H1 (cell line): Measurements from ENCODE around the gene MYO1D. TPM values are rescaled to one million over a fixed set of nuclear protein-coding genes. Genes with fewer than 3 reads are reported as not detected.

Experiments
- CTCF ChIA-PET: fragments of 300-600 bp; sonication (Branson Sonifier 250); formaldehyde crosslinking; loops from one replicate; lab custom pipeline; 2021; ENCODE audit not compliant: partially characterized antibody; lab: Charles Lee
- POLR2A ChIA-PET: fragments of 300-600 bp; sonication (Branson Sonifier 250); formaldehyde crosslinking; loops from one replicate; lab custom pipeline; 2021; ENCODE audit warnings: inconsistent platforms; ENCODE audit not compliant: partially characterized antibody; lab: Charles Lee
- DNase-seq, 2 experiments: peaks; one replicate each; pipeline versions ENCODE4 v3.0.0 to v3.0.0-alpha.2; 2010 to 2022; ENCODE audit warnings: low spot score in 2 of 2, low read depth in 1 of 2, mixed read lengths in 1 of 2
- FAIRE-seq: peaks from 2 replicates; lab custom pipeline; 2011; peaks lifted over from hg19 to GRCh38; lab: Jason Lieb, UNC
- H2AFZ ChIP-seq: 2 replicates; pipeline ENCODE4 v1.8.1; 2012; ENCODE audit warnings: low read length, inconsistent platforms
- H2AK5ac ChIP-seq: 2 replicates; pipeline ENCODE4 v1.6.1; 2013; ENCODE audit warnings: low read depth, low read length
- H2BK120ac ChIP-seq: replicated peaks from 2 replicates; pipeline ENCODE3; 2013; ENCODE audit warnings: low read depth, low read length, inconsistent platforms
- H2BK12ac ChIP-seq: 2 replicates; pipeline ENCODE4 v1.6.1; 2013; ENCODE audit warnings: low read depth, low read length
- H2BK15ac ChIP-seq: 2 replicates; pipeline ENCODE4 v1.6.1; 2013; ENCODE audit warnings: low read length
- H2BK20ac ChIP-seq: 2 replicates; pipeline ENCODE4 v1.6.1; 2013; ENCODE audit warnings: low read length
- H2BK5ac ChIP-seq: 2 replicates; pipeline ENCODE4 v1.6.1; 2013; ENCODE audit warnings: low read depth, low read length
- H3K14ac ChIP-seq: 2 replicates; pipeline ENCODE4 v1.6.1; 2013; ENCODE audit warnings: inconsistent platforms; ENCODE audit not compliant: insufficient read length
- H3K18ac ChIP-seq: 2 replicates; pipeline ENCODE4 v1.6.1; 2013; ENCODE audit warnings: low read length; ENCODE audit errors: extremely low read depth
- H3K23ac ChIP-seq: 2 replicates; pipeline ENCODE4 v1.6.1; 2013; ENCODE audit warnings: inconsistent platforms; ENCODE audit not compliant: insufficient read length
- H3K23me2 ChIP-seq: 2 replicates; pipeline ENCODE4 v1.6.1; 2013; ENCODE audit warnings: low read depth, low read length
- H3K27ac ChIP-seq: 2 replicates; pipeline ENCODE4 v1.6.1; 2011; ENCODE audit warnings: low read depth, low read length, inconsistent platforms
- H3K27me3 ChIP-seq, 4 experiments: replicated peaks in 1 of 4; 1 replicate in 1 of 4; 2 replicates in 3 of 4; pipeline versions ENCODE4 v1.6.1 to v1.8.1; 2011 to 2013; ENCODE audit warnings: low read length in 3 of 4, mild to moderate bottlenecking in 3 of 4, inconsistent platforms in 2 of 4, mixed read lengths in 2 of 4, moderate library complexity in 1 of 4; ENCODE audit not compliant: control insufficient read depth in 3 of 4, insufficient read depth in 3 of 4; ENCODE audit errors: extremely low read depth in 1 of 4
- H3K36me3 ChIP-seq, 4 experiments: 2 replicates each; pipeline versions ENCODE4 v1.6.1 to v1.8.1; 2011 to 2013; ENCODE audit warnings: mild to moderate bottlenecking in 4 of 4, low read length in 3 of 4, moderate library complexity in 2 of 4, control low read depth in 1 of 4, inconsistent platforms in 1 of 4; ENCODE audit not compliant: insufficient read depth in 4 of 4, control insufficient read depth in 2 of 4
- H3K4ac ChIP-seq: replicated peaks from 2 replicates; pipeline ENCODE3; 2013; ENCODE audit warnings: low read length, low read depth, mixed read lengths, inconsistent platforms; ENCODE audit not compliant: insufficient read length
- H3K4me1 ChIP-seq, 4 experiments: replicated peaks in 1 of 4; 1 replicate in 1 of 4; 2 replicates in 3 of 4; pipeline versions ENCODE4 v1.6.1 to v1.8.1; 2011 to 2013; ENCODE audit warnings: low read length in 3 of 4, inconsistent platforms in 2 of 4, mixed read lengths in 1 of 4; ENCODE audit not compliant: insufficient read depth in 4 of 4, control insufficient read depth in 3 of 4
- H3K4me2 ChIP-seq, 2 experiments: 2 replicates each; pipeline versions ENCODE4 v1.6.1 to v1.8.1; 2011 to 2013; ENCODE audit warnings: low read depth in 2 of 2, low read length in 2 of 2, control low read depth in 1 of 2, inconsistent platforms in 1 of 2, mild to moderate bottlenecking in 1 of 2; ENCODE audit not compliant: insufficient read depth in 1 of 2
- H3K4me3 ChIP-seq, 4 experiments: fragments of 200-600, 300-600 bp in 1 of 4; sonication (generic), shearing (Covaris generic), sonication (Bioruptor Twin) in 1 of 4; 2 replicates each; pipeline versions ENCODE4 v1.5.1 to v1.8.1; 2011 to 2016; ENCODE audit warnings: low read length in 4 of 4, low read depth in 3 of 4, control low read depth in 2 of 4, inconsistent platforms in 2 of 4, mild to moderate bottlenecking in 2 of 4, mixed read lengths in 1 of 4, moderate library complexity in 1 of 4; ENCODE audit not compliant: insufficient read depth in 2 of 4; ENCODE audit errors: extremely low read depth in 1 of 4
- H3K56ac ChIP-seq: replicated peaks from 2 replicates; pipeline ENCODE3; 2013; ENCODE audit warnings: low read depth, mild to moderate bottlenecking, mixed read lengths, low read length, inconsistent platforms; ENCODE audit not compliant: insufficient read length
- H3K79me1 ChIP-seq: 2 replicates; pipeline ENCODE4 v1.6.1; 2013; ENCODE audit warnings: low read depth, low read length, control low read depth
- H3K79me2 ChIP-seq, 2 experiments: 2 replicates each; pipeline versions ENCODE4 v1.6.1 to v1.8.1; 2012 to 2013; ENCODE audit warnings: low read length in 2 of 2, mild to moderate bottlenecking in 2 of 2, inconsistent platforms in 1 of 2; ENCODE audit not compliant: insufficient read depth in 2 of 2, control insufficient read depth in 1 of 2
- H3K9ac ChIP-seq, 4 experiments: replicated peaks in 1 of 4; 1 replicate in 1 of 4; 2 replicates in 3 of 4; pipeline versions ENCODE4 v1.6.1 to v1.8.1; 2011 to 2013; ENCODE audit warnings: low read depth in 3 of 4, low read length in 3 of 4, control low read depth in 2 of 4, mild to moderate bottlenecking in 2 of 4, moderate library complexity in 2 of 4, inconsistent platforms in 1 of 4; ENCODE audit errors: extremely low read depth in 1 of 4
- H3K9me3 ChIP-seq, 2 experiments: 2 replicates each; pipeline versions ENCODE4 v1.6.1 to v1.8.1; 2012 to 2013; ENCODE audit warnings: mild to moderate bottlenecking in 2 of 2, moderate library complexity in 2 of 2, control low read depth in 1 of 2, inconsistent platforms in 1 of 2, low read depth in 1 of 2, low read length in 1 of 2, mixed read lengths in 1 of 2; ENCODE audit not compliant: insufficient read depth in 2 of 2
- H4K20me1 ChIP-seq, 2 experiments: replicated peaks in 1 of 2; 2 replicates each; pipeline versions ENCODE3 to v1.8.1; 2011 to 2013; ENCODE audit warnings: inconsistent platforms in 2 of 2, low read length in 2 of 2, mild to moderate bottlenecking in 1 of 2; ENCODE audit not compliant: insufficient read depth in 2 of 2, control insufficient read depth in 1 of 2
- H4K5ac ChIP-seq: 2 replicates; pipeline ENCODE4 v1.6.1; 2013; ENCODE audit warnings: low read length, low read depth, mixed read lengths, inconsistent platforms; ENCODE audit not compliant: insufficient read length
- H4K8ac ChIP-seq: 2 replicates; pipeline ENCODE4 v1.8.0; 2013; ENCODE audit warnings: mild to moderate bottlenecking, moderate library complexity, low read length, inconsistent platforms; ENCODE audit not compliant: insufficient read depth; ENCODE audit errors: extremely low read depth
- H4K91ac ChIP-seq: replicated peaks from 2 replicates; pipeline ENCODE3; 2013; ENCODE audit warnings: low read length, mixed read lengths, inconsistent platforms; ENCODE audit not compliant: insufficient read length
- ATF3 ChIP-seq: IDR thresholded peaks from 2 replicates; pipeline ENCODE4 v1.6.1; 2011; ENCODE audit warnings: low read depth, mild to moderate bottlenecking, low read length; ENCODE audit not compliant: insufficient read depth
- CBX5 ChIP-seq: fragments of 300-800, 300-1000 bp; sonication (generic); IDR thresholded peaks from 2 replicates; pipeline ENCODE4 v1.7.1; 2016; ENCODE audit warnings: antibody characterized with exemption, low read length, low read depth
- CREB1 ChIP-seq: IDR thresholded peaks from 2 replicates; pipeline ENCODE4 v1.6.1; 2012; ENCODE audit warnings: inconsistent platforms
- E2F6 ChIP-seq: IDR thresholded peaks from 2 replicates; pipeline ENCODE4 v1.6.1; 2012; ENCODE audit warnings: inconsistent platforms
- EZH2 ChIP-seq: fragments of 200-600 bp; sonication (generic); IDR thresholded peaks from 2 replicates; pipeline ENCODE4 v1.7.1; 2012; ENCODE audit warnings: low read depth, mild to moderate bottlenecking, moderate library complexity, low read length, inconsistent platforms; ENCODE audit not compliant: severe bottlenecking
- GABPA ChIP-seq: IDR thresholded peaks from 2 replicates; pipeline ENCODE4 v1.6.1; 2011; ENCODE audit warnings: mild to moderate bottlenecking, low read length, moderate library complexity, borderline replicate concordance; ENCODE audit not compliant: insufficient read depth
- KDM1A ChIP-seq: fragments of 200-600, 300-600 bp; sonication (generic); IDR thresholded peaks from 2 replicates; pipeline ENCODE4 v1.7.1; 2016; ENCODE audit warnings: mild to moderate bottlenecking, low read length, borderline replicate concordance
- KDM4A ChIP-seq: IDR thresholded peaks from one replicate; pipeline ENCODE4 v1.7.1; 2012; ENCODE audit warnings: low read depth, mild to moderate bottlenecking, moderate library complexity, low read length, inconsistent platforms; ENCODE audit not compliant: severe bottlenecking
- KDM5A ChIP-seq: fragments of 200-600 bp; IDR thresholded peaks from 2 replicates; pipeline ENCODE4 v1.7.1; 2012; ENCODE audit warnings: mild to moderate bottlenecking, low read length, inconsistent platforms, mixed read lengths
- NRF1 ChIP-seq: IDR thresholded peaks from 2 replicates; pipeline ENCODE4 v1.6.1; 2011; ENCODE audit warnings: mild to moderate bottlenecking, low read depth, low read length, improper control_type of control experiment
- TAF1 ChIP-seq: IDR thresholded peaks from 2 replicates; pipeline ENCODE4 v1.6.1; 2011; ENCODE audit warnings: mild to moderate bottlenecking, low read depth, low read length
- WGBS, 2 experiments: shearing (Covaris generic) in 1 of 2; methylation state at CpG; one replicate each; pipeline versions ENCODE4 v1.1.6 to v1.1.7; 2013 to 2015; ENCODE audit warnings: low lambda C conversion rate in 2 of 2, mixed read lengths in 2 of 2, inconsistent platforms in 1 of 2, low coverage in 1 of 2, missing lambda C conversion rate in 1 of 2; ENCODE audit not compliant: insufficient replicate concordance in 2 of 2, insufficient coverage in 1 of 2, insufficient read length in 1 of 2; ENCODE audit errors: extremely low coverage in 1 of 2, missing lambda C conversion rate in 1 of 2; 5-methylcytosine and 5-hydroxymethylcytosine counted together
- polyA plus RNA-seq, 7 experiments: library from polyadenylated mRNA; depleted of rRNA in 3 of 7; stranded (reverse) in 5 of 7; unstranded in 2 of 7; fragments of >200 nt in 5 of 7; fragments of 200-250 nt in 2 of 7; gene quantifications; 1 replicate in 5 of 7; 2 replicates in 1 of 7; 4 replicates in 1 of 7; pipeline versions ENCODE4 v1.2.1 to v1.2.3, GENCODE V29; 2011 to 2013; ENCODE audit warnings: missing spikeins in 2 of 7, mixed read lengths in 2 of 7
- total RNA-seq: library from RNA; stranded (reverse); fragmentation: NEBNext Ultra II Directional; extraction: Animal tissue kit (Norgen Biotek cat#: 25700); gene quantifications from 2 replicates; pipeline ENCODE4 v1.2.1, GENCODE V29; 2021

The MYO1D gene
- total and polyA plus RNA-seq, 2 of the 8 experiments (the other 6 are each of a cell fraction or from before 2014, with no cell fraction given): 6.5 to 25.4 TPM

GRCh38 chr17:32859857-32860525 lies 16.9 kb downstream of the MYO1D start:
- Histone ChIP-seq H3K79me1 (no peaks in the 10 kb centered on the region; the same call in 1 of the 2 replicates), H4K5ac (no peak overlapping the region), H2BK5ac (peak overlapping the region; percentile 29; the same call in 1 of the 2 replicates), H2BK12ac (no peak overlapping the region), H3K27ac (no peak overlapping the region), H3K56ac (no peak overlapping the region), H3K14ac (no peak overlapping the region), H3K27me3 (no peaks in the 10 kb centered on the region), H3K9ac (no peak overlapping the region), H2BK20ac (no peak overlapping the region), H3K9me3 (no peaks in the 10 kb centered on the region), H2AFZ (no peak overlapping the region), H4K8ac (no peak overlapping the region), H4K20me1 (no peaks in the 10 kb centered on the region), H2AK5ac (no peak overlapping the region), H2BK15ac (no peak overlapping the region), H3K79me2 (peaks cover 0 to 3% of the 10 kb centered on the region in 2 experiments; a peak in 1 of 4 replicates), H3K23me2 (no peaks in the 10 kb centered on the region), H3K36me3 (no peaks in the 10 kb centered on the region), H3K4me3 (no peak overlapping the region), H4K91ac (no peak overlapping the region), H2BK120ac (no peak overlapping the region), H3K23ac (no peak overlapping the region), H3K18ac (no peak overlapping the region), H3K4me2 (no peak overlapping the region), H3K4me1 (no peaks in the 10 kb centered on the region), H3K4ac (no peak overlapping the region)
- TF ChIP-seq KDM4A (no peak), CBX5 (no peak), E2F6 (no peak), TAF1 (no peak), KDM1A (no peak), ATF3 (no peak), EZH2 (no peak), CREB1 (no peak), GABPA (no peak), KDM5A (no peak), NRF1 (no peak)
- 97% methylated on average over 2 of the region's 2 CpGs; no CpG with 5 or more reads in 1 of the 2 experiments for WGBS, 2 experiments
- DNase-seq: no peak
- ChIA-PET POLR2A (no interaction called here), CTCF (interaction anchor here (0.6 to 10.6 kb wide), 4 partner anchors 17 to 184 kb away, joined by 4 to 52 read pairs (median 6); partner anchors contain the start of gene MYO1D)
- FAIRE-seq: no peak
